ENCODE measurements around the gene CHML.

DNA sequence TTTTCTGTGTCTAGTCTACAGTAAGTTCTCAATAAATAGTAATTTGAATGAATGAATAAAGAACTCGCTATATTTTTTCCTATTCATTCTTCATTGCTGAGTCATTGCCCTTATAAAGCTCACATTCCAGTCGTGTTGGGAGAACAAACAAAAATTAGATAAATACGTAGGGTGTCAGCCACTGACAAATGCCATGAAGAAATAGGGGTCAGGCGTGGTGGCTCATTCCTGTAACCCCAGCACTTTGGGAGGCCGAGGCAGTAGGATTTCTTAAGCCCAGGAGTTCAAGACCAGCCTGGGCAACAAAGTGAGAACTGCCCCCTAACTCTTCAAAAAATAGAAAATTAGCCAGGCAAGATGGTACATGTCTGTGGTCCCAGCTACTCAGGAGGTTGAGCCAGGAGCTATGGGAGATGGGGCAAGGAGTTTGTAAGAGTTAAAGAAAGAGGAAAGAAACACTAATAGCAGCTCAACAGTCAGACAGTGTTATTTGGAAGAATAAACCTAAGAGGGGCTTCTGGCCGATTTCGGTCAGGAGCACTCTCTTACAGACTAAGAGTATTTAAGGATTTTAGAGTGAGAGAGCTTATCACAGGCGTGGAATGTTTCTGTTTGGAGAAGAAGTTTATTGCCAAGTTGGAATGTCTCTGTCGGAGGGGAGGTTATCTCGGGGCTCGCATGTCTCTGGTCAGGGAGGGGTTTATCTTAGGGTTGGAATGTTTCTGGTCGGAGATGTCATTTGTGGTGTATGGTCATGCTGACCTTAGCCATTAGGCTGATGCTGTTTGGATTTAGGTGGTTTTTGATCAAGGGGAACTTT is 1.8 kb upstream of the CHML start:
- no peak for TF ChIP-seq POLR2A (IDR thresholded peaks at IDR 0.05; ENCODE audit: low read length)
- no peak for TF ChIP-seq GATA1 (IDR thresholded peaks at IDR 0.05; ENCODE audit: low read depth, low read length)
